ENCODE data around the gene COL20A1. TPM values are rescaled to one million over a fixed set of nuclear protein-coding genes. Genes with fewer than 3 reads are reported as not detected.

Gene COL20A1
- total RNA-seq, 1 experiment from 2014 or later: not detected

GRCh38 chr20:63325021-63325471 lies 32.1 kb downstream of the COL20A1 start:
- H3K79me2 ChIP-seq (ENCODE audit: low read length): no peaks in the 10 kb centered on the region
- H2AFZ ChIP-seq (ENCODE audit: low read length): no peak overlapping the region
- no peaks in the 10 kb centered on the region for H3K9me2 ChIP-seq (replicated peaks; ENCODE audit: low read length)
- DNase-seq (no peak), ATAC-seq (no peak)
- POLR2A ChIA-PET (ENCODE audit: unreplicated experiment): no interaction called here
- H3K36me3 ChIP-seq (ENCODE audit: low read depth, low read length): no peaks in the 10 kb centered on the region
- TF ChIP-seq EZH2phosphoT487 (IDR thresholded peaks at IDR 0.05; ENCODE audit: borderline replicate concordance, low read length) (no peak), EZH2 (IDR thresholded peaks at IDR 0.05; ENCODE audit: low read length, unreplicated experiment) (no peak), CTCF (conservative IDR thresholded peaks at IDR 0.05; ENCODE audit: low read depth, low read length) (no peak)
- no peaks in the 10 kb centered on the region for H3F3A ChIP-seq (ENCODE audit: low read length, unreplicated experiment)
- no peak overlapping the region for H3K4me2 ChIP-seq (ENCODE audit: low read length)
- no peaks in the 10 kb centered on the region for H3K9me3 ChIP-seq (ENCODE audit: low read length)
- no peak overlapping the region for H3K27ac ChIP-seq (ENCODE audit: low read length)
- intact Hi-C loops (cut with micrococcal nuclease): no loop called here
- CTCF ChIA-PET: no interaction called here
- no peaks in the 10 kb centered on the region for H4K20me1 ChIP-seq (ENCODE audit: low read length)
- no TSS peak for BruUV-seq (replicated peaks)
- H3K9ac ChIP-seq (ENCODE audit: low read length): no peak overlapping the region
- no peaks in the 10 kb centered on the region for H3K4me1 ChIP-seq (ENCODE audit: insufficient read depth, low read length)
- H3K4me3 ChIP-seq (ENCODE audit: low read length): no peak overlapping the region
- H3K27me3 ChIP-seq (ENCODE audit: low read length): peaks cover 20% of the 10 kb centered on the region; the same call in 1 of the 2 replicates

- Histone ChIP-seq H3K4me2 (ENCODE audit: low read length) (no peak overlapping the region), H3K36me3 (ENCODE audit: low read depth, low read length) (no peaks in the 10 kb centered on the region), H3K4me3 (ENCODE audit: low read length) (no peak overlapping the region), H3K9ac (ENCODE audit: low read length) (no peak overlapping the region), H3K9me2 (replicated peaks; ENCODE audit: low read length) (no peaks in the 10 kb centered on the region), H4K20me1 (ENCODE audit: low read length) (no peaks in the 10 kb centered on the region), H3K27ac (ENCODE audit: low read length) (no peak overlapping the region), H3K79me2 (ENCODE audit: low read length) (no peaks in the 10 kb centered on the region), H3K4me1 (ENCODE audit: insufficient read depth, low read length) (no peaks in the 10 kb centered on the region), H3K27me3 (ENCODE audit: low read length) (peaks cover 20% of the 10 kb centered on the region; the same call in 1 of the 2 replicates), H3K9me3 (ENCODE audit: low read length) (no peaks in the 10 kb centered on the region), H2AFZ (ENCODE audit: low read length) (no peak overlapping the region), H3F3A (ENCODE audit: low read length, unreplicated experiment) (no peaks in the 10 kb centered on the region)
- no TSS peak for BruUV-seq (replicated peaks)
- intact Hi-C loops (cut with micrococcal nuclease): no loop called here
- no peak for DNase-seq
- no peak for ATAC-seq
- POLR2A ChIA-PET (ENCODE audit: unreplicated experiment): no interaction called here
- CTCF ChIA-PET: no interaction called here
- no peak for TF ChIP-seq EZH2 (IDR thresholded peaks at IDR 0.05; ENCODE audit: low read length, unreplicated experiment)
- TF ChIP-seq CTCF (conservative IDR thresholded peaks at IDR 0.05; ENCODE audit: low read depth, low read length): no peak
- TF ChIP-seq EZH2phosphoT487 (IDR thresholded peaks at IDR 0.05; ENCODE audit: borderline replicate concordance, low read length): no peak
These were observed 32.7 kb downstream of the COL20A1 start for GRCh38 chr20:63325554-63326313.
